OCI-LY7 (cell line): ENCODE results near the gene SSU72. TPM values are rescaled to one million over a fixed set of nuclear protein-coding genes. Genes with fewer than 3 reads are reported as not detected.

Experiments used
- BruUV-seq: library from RNA; stranded (reverse); fragments of 400-500 nt; replicated peaks from 2 replicates; lab custom pipeline; 2021; lab: Mats Ljungman, UMichigan
- CTCF ChIA-PET: fragments of 300-600 bp; sonication (Branson Sonifier 250); formaldehyde crosslinking; loops from one replicate; lab custom pipeline; 2022; ENCODE audit warnings: antibody characterized with exemption; ENCODE audit not compliant: unreplicated experiment; lab: Charles Lee
- POLR2A ChIA-PET: fragments of 300-600 bp; sonication (Branson Sonifier 250); formaldehyde crosslinking; loops from one replicate; lab custom pipeline; 2022; ENCODE audit warnings: antibody characterized with exemption; lab: Charles Lee
- DNase-seq: peaks from one replicate; pipeline ENCODE4 v3.0.0-alpha.2; 2015; ENCODE audit warnings: low spot score
- H2AFZ ChIP-seq: fragments of 200-600 bp; sonication (generic), shearing (Covaris generic); 2 replicates; pipeline ENCODE4 v1.6.1; 2014; ENCODE audit warnings: mild to moderate bottlenecking, antibody characterized with exemption, low read length, moderate library complexity
- H3K27ac ChIP-seq: fragments of 200-600 bp; sonication (generic); 2 replicates; pipeline ENCODE4 v1.5.1; 2014; ENCODE audit warnings: mixed run types, low read depth, mild to moderate bottlenecking, moderate library complexity, low read length, inconsistent platforms; ENCODE audit not compliant: poor library complexity, severe bottlenecking
- H3K36me3 ChIP-seq: fragments of 200-600 bp; sonication (generic); 2 replicates; pipeline ENCODE4 v1.6.1; 2014; ENCODE audit warnings: mild to moderate bottlenecking, antibody characterized with exemption, low read length, moderate library complexity, mixed read lengths; ENCODE audit not compliant: insufficient read depth
- H3K4me1 ChIP-seq: fragments of 200-600 bp; sonication (generic); 2 replicates; pipeline ENCODE4 v1.5.1; 2014; ENCODE audit warnings: mild to moderate bottlenecking, low read length; ENCODE audit not compliant: insufficient read depth, poor library complexity, severe bottlenecking
- H3K4me2 ChIP-seq: fragments of 200-600 bp; sonication (generic); 2 replicates; pipeline ENCODE4 v1.6.1; 2014; ENCODE audit warnings: mild to moderate bottlenecking, low read length
- H3K4me3 ChIP-seq: fragments of 200-600 bp; sonication (generic); 2 replicates; pipeline ENCODE4 v1.5.1; 2014; ENCODE audit warnings: mild to moderate bottlenecking, low read depth, low read length; ENCODE audit not compliant: poor library complexity, severe bottlenecking
- H3K79me2 ChIP-seq: fragments of 200-600 bp; sonication (generic); 2 replicates; pipeline ENCODE4 v1.6.1; 2016; ENCODE audit warnings: low read depth, mild to moderate bottlenecking, low read length, moderate library complexity, mixed read lengths; ENCODE audit not compliant: insufficient read depth
- H3K9me2 ChIP-seq: fragments of 200-600 bp; sonication (generic); 2 replicates; pipeline ENCODE4 v1.6.1; 2016; ENCODE audit warnings: mild to moderate bottlenecking, low read length, mixed read lengths; ENCODE audit not compliant: insufficient read depth
- H3K9me3 ChIP-seq: fragments of 200-600 bp; sonication (generic); 2 replicates; pipeline ENCODE4 v1.6.1; 2014; ENCODE audit warnings: mild to moderate bottlenecking, mixed run types, low read length, mixed read lengths
- H4K20me1 ChIP-seq: fragments of 200-600 bp; sonication (generic); 2 replicates; pipeline ENCODE4 v1.6.1; 2014; ENCODE audit warnings: mild to moderate bottlenecking, antibody characterized with exemption, low read length, moderate library complexity, mixed read lengths; ENCODE audit not compliant: insufficient read depth
- EZH2phosphoT487 ChIP-seq: fragments of 200-600 bp; sonication (generic); IDR thresholded peaks from 2 replicates; pipeline ENCODE4 v1.6.1; 2018; ENCODE audit warnings: low read depth, borderline replicate concordance, mild to moderate bottlenecking, mixed run types, antibody characterized with exemption, low read length, moderate library complexity, mixed read lengths
- intact Hi-C: fragments of 100-400 bp; cut with micrococcal nuclease; formaldehyde crosslinking; loops from one replicate; pipeline ENCODE4 v1.10.0; 2022; ENCODE audit not compliant: unreplicated experiment
- total RNA-seq, 2 experiments: library from RNA; depleted of rRNA in 1 of 2; stranded (reverse); fragments of >200 nt in 1 of 2; shearing (Covaris generic) in 1 of 2; gene quantifications; 2 replicates each; pipeline ENCODE4 v1.2.3, GENCODE V29; 2014 to 2022
- TF ChIP-seq, protein P1 (sequence below): fragments of 200-600 bp; sonication (generic); conservative IDR thresholded peaks from 2 replicates; pipeline ENCODE4 v1.5.1; 2014; ENCODE audit warnings: mild to moderate bottlenecking, antibody characterized with exemption, low read length, moderate library complexity, mixed read lengths

SSU72 gene
- total RNA-seq, 2 experiments from 2014 or later, result 97.7 to 149 TPM

GRCh38 chr1:1541956-1542765, 32.5 kb downstream of the SSU72 start:
- no peak for TF ChIP-seq EZH2phosphoT487
- Histone ChIP-seq H3K4me2 (no peak overlapping the region), H3K4me1 (no peaks in the 10 kb centered on the region), H3K9me3 (no peaks in the 10 kb centered on the region), H2AFZ (no peak overlapping the region), H3K9me2 (no peaks in the 10 kb centered on the region), H3K4me3 (no peak overlapping the region), H3K79me2 (no peaks in the 10 kb centered on the region), H3K36me3 (peaks cover 43% of the 10 kb centered on the region), H3K27ac (no peak overlapping the region), H4K20me1 (no peaks in the 10 kb centered on the region)
- BruUV-seq, result no TSS peak
- no peak for DNase-seq
- ChIA-PET CTCF (no interaction called here), POLR2A (no interaction called here)
- intact Hi-C loops, result no loop called here

- no peaks in the 10 kb centered on the region for H4K20me1 ChIP-seq
- no peaks in the 10 kb centered on the region for H3K79me2 ChIP-seq
- ChIA-PET POLR2A (no interaction called here), CTCF (no interaction called here)
- H3K4me2 ChIP-seq, result no peak overlapping the region
- no peaks in the 10 kb centered on the region for H3K9me3 ChIP-seq
- no peak overlapping the region for H3K4me3 ChIP-seq
- no peak overlapping the region for H3K27ac ChIP-seq
- no peak for DNase-seq
- H3K9me2 ChIP-seq, result no peaks in the 10 kb centered on the region
- TF ChIP-seq, protein P1, sequence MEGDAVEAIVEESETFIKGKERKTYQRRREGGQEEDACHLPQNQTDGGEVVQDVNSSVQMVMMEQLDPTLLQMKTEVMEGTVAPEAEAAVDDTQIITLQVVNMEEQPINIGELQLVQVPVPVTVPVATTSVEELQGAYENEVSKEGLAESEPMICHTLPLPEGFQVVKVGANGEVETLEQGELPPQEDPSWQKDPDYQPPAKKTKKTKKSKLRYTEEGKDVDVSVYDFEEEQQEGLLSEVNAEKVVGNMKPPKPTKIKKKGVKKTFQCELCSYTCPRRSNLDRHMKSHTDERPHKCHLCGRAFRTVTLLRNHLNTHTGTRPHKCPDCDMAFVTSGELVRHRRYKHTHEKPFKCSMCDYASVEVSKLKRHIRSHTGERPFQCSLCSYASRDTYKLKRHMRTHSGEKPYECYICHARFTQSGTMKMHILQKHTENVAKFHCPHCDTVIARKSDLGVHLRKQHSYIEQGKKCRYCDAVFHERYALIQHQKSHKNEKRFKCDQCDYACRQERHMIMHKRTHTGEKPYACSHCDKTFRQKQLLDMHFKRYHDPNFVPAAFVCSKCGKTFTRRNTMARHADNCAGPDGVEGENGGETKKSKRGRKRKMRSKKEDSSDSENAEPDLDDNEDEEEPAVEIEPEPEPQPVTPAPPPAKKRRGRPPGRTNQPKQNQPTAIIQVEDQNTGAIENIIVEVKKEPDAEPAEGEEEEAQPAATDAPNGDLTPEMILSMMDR, result no peak
- TF ChIP-seq EZH2phosphoT487, result no peak
- intact Hi-C loops, result no loop called here
- H3K36me3 ChIP-seq, result peaks cover 37% of the 10 kb centered on the region
- H3K4me1 ChIP-seq, result no peaks in the 10 kb centered on the region
- H2AFZ ChIP-seq, result no peak overlapping the region
- no TSS peak for BruUV-seq
These were observed 33.6 kb downstream of the SSU72 start for GRCh38 chr1:1540818-1541628.

- Histone ChIP-seq H4K20me1 (no peaks in the 10 kb centered on the region), H3K9me2 (no peaks in the 10 kb centered on the region), H3K4me2 (no peak within 1 kb of the TSS), H3K9me3 (no peaks in the 10 kb centered on the region), H3K36me3 (peaks cover 34% of the 10 kb centered on the region), H3K4me3 (no peak within 1 kb of the TSS), H3K27ac (no peak within 1 kb of the TSS), H2AFZ (no peak within 1 kb of the TSS), H3K79me2 (no peaks in the 10 kb centered on the region), H3K4me1 (no peaks in the 10 kb centered on the region)
- ChIA-PET POLR2A (no interaction called here), CTCF (no interaction called here)
- DNase-seq, result no peak
- no TSS peak for BruUV-seq
- intact Hi-C loops, result no loop called here
- no peak for TF ChIP-seq EZH2phosphoT487
- TF ChIP-seq, protein P1, result no peak
These were observed 34.4 kb downstream of the SSU72 start, which contains the start of gene TMEM240 for GRCh38 chr1:1540090-1540817. TMEM240 (minus strand) TSS chr1:1540624; CDS start chr1:1540346, 278 bp downstream.
